HG03039 (cell line): Measurements from ENCODE around the gene RNF208.
"Not testable (repeated sequence)": the region's sequence is repeated elsewhere in the genome, so short reads cannot be mapped to it uniquely, and the experiment has no call there.

ENCODE experiments used
- ATAC-seq: cut with Tn5 transposase; IDR thresholded peaks from one replicate; pipeline ENCODE4 v1.9.1; 2021; ENCODE audit warnings: mild to moderate bottlenecking, moderate library complexity; ENCODE audit not compliant: unreplicated experiment

Gene RNF208

DNA sequence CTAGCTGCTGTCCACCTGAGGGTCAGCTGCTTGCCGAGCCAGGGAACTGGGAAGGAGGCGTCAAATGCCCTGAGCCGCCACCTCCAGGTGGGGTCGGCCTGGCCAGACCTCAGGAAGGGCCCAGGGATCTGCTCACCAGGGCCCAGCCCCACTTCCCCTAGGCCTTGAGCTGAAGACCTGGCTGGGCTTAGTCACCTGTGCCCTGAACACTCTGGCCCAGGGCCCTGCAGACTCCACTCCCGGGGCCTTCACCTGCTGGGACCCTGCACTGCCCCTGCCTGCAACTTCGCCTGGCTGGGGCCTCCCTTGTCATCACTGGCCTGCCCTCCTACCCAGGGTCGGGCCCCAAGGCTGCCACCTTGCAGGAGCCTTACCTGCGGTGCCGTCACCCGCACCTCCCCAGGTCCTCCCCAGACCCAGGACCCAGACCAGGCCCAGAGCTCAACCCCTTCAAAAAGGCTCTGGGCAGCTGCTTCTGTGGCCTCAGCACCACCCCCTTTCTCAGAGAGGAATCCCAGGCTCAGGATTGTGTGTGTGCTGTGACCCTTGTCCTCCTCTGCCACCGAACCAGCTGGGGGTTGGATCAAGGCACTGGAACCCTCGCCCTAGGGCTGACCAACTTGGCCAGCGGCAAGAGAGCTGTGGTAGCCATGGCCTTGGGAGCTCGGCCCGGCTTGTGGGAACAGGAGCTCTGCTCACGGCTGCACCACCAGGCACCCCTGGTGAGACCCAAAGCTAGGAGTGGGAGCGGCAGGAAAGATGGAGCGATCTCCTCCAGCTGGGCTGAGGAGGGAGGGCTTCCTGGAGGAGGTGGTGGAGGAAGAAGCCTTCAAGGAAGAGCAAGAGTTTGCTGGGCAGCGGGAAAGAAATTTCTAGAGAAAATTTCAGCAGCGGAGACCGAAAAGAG is 31.9 kb upstream of the RNF208 start:
- no peak for ATAC-seq

DNA sequence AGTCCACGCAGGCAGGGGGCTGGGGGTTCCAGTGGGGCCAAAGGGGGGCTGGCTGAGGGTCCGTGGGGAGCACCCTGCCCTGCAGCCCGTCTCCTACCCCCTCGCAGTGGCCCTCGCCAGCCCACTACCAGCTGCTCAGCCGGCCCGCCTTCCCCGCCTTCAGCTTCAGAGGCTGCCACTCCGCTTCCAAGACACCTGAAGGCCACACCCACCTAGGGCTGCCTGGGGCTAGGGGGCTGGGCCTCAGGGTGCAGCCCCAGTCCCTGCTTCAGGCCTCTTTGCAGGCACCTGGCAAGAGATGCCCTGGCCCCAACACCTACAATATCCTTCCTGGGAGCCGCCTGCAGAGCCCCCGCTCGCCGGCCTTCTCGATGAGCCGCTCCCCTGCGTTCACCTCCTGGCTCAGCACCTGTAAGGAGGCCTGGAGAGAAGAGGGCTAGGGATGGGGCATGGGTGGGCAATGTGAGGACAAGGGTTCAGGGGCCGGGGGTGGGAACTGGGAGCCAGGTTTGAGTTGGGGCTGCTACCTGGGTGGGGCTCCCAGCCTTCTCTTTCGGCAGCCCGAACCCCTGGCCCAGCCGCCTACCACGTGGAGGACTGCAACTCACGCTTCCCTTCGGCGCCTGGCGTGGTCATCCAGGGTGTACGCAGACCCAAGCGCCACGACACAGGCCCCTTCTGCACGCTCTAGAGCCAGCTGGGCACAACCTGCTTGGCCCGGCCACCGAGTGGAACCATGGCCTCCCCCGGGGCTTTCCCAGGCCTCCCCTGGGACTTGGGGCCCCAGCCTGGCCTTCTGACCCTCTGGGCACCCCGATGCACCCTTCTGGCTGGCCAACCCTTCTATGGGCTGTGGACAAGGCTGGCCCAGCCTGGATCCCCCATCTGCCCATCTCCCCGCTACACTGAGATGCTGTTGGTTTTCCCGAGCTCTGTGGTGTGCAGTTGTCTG is 30.8 kb upstream of the RNF208 start:
- ATAC-seq, result no peak

GRCh38 chr9:137251490-137252268 is 29.6 kb upstream of the RNF208 start:
- no peak for ATAC-seq

DNA sequence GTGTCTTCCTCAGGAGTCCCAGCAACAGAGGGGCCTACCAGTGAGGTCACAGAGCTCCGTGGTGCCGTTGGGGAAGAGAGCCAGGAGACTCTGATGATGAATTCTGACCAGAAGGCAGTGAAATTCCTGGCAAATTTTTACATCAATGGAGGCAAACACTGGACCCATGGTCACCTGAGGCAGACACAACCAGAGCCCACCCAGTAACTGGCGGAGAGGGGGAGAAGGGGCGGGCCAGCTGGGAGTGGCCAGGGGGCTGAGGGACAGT is 29.1 kb upstream of the RNF208 start, which contains the start of gene STPG3:
Gene STPG3 (plus strand): TSS at position 93 of the 268 bp plus-strand sequence. CDS start 1 bp downstream, at position 94.
- ATAC-seq, result no peak

DNA sequence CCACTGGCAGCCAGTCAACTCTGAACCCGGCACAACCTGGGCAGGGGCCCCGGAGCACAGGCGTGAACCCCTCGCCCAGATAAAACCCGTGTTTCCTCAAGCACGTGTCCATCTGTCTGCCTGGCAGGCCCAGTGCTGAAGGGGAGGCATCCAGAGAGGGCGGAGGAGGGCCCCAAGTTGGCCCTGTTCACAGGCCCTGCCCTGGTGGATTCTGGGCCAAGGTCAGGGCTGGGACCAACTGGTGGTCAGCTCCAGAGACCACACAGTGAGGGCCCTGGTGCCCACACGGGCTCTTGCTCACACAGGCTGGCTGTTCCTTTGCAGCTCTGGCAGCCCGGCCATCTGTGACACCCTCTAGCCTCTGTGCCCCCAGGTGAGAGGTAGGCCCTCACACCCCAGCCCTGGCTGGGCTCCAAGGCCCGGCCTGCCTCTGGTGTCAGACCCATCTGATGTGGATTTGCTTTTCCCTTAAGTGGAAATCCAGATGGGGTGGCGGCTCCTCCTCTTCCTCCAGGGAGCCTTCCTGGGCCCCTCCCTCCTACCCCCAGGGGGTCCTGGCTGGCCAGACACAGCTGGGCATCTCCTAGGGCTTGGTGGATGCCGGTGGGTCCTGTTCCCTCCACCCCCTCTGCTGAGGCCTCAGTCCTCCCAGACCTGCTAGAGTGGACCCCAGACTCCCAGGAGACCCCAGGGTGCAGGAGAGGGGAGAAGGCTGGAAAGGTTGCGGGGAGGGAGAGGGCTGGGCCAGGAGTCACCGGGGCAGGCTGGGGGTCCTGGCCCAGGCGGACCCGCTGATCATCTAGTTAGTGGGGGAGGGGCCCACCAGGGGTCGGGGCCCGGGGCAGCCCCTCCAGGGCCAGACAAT is 28.5 kb upstream of the RNF208 start:
- no peak for ATAC-seq

GRCh38 chr9:137247916-137248175 is 25.8 kb upstream of the RNF208 start:
- no peak for ATAC-seq

GRCh38 chr9:137247135-137247915 is 25.3 kb upstream of the RNF208 start:
- no peak for ATAC-seq

- no peak for ATAC-seq
Observed at GRCh38 chr9:137245450-137246421, 23.7 kb upstream of the RNF208 start.

DNA sequence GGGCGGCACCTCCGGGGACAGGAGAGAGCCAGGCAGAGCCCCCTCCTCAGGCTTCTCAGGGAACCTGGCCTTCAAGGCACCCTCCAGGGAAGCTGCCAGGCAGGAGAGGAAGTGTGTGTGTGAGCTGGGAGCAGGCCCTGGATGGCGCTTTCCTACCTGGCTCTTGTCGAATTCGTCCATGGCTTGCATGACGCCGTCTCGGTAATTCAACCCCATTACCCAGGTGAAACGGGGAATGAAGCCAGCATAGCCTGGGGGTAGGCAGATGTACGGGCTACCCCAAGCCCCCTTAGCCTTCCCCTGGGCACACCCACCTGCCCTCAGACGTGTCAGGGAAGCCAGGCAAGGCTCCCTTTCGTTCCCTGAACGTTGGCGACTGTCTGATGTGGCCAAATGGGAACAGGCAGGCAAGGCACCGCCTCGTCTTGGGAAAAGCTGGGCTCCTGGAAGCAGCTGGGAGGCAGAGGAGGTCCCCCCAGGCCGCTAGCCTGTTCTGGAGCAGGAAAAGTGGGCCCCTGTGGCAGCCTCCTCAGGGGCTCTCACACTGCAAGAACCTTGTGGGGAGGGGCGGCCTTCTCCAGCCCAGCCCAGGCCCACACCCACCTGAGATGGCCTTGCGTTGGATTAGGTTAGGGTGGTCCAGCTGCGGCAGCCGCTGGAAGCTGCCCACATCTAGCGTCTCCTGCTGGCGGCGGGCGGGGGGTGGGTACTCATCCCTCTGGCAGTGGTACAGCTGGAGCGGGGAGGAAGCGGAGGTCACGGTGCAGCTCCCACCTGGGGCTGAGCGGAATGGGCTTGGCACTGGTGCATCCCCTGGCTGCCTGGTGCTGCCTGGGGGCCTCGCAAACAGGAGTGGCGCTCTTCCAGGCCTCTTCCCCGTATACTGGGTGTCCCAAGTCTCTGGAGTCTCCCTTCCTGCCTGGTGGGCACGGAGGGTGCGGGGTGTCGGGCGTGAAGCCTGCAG is 22.7 kb upstream of the RNF208 start:
- no peak for ATAC-seq

GRCh38 chr9:137243626-137244485 is 21.8 kb upstream of the RNF208 start:
- no peak for ATAC-seq

- ATAC-seq, result not testable (repeated sequence)
Observed at GRCh38 chr9:137243266-137243625, 21.2 kb upstream of the RNF208 start.

- no peak for ATAC-seq
Observed at GRCh38 chr9:137242269-137243203, 20.5 kb upstream of the RNF208 start.

DNA sequence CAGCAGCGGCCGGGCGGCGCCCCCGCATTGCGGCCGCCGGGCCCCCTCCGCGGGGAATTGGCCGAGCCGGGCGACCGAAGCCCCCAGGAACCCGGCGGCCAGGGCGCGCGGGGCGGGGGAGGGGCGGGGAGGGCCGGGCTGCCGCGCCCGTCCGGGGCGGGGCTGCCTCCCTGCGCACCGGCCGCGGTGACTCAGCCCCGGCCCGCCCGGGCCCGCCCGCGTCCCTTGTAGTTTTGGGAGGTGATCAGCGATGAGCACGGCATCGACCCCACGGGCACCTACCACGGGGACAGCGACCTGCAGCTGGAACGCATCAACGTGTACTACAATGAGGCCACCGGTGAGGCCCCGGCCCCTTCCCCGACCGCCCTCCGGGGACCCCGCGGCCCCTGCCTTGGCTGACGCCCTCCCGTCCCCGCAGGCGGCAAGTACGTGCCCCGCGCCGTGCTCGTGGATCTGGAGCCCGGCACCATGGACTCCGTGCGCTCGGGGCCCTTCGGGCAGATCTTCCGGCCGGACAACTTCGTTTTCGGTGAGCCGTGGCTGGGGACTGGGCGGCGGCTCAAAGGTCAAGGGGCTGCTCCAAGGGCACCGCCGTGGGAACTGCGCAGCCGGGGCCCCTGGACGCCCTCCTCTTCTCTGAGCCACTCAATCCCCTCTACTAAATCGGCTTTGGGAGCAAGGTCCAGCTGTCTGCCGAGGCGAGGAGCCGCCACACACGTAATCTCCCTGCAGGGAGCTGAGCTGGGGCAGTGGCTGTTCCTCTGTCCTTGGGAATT is 19.6 kb upstream of the RNF208 start:
- peak; percentile 11 for ATAC-seq

- ATAC-seq, result peak; percentile 65
Observed at GRCh38 chr9:137240841-137241489, 18.9 kb upstream of the RNF208 start, which contains the start of gene TUBB4B. Gene TUBB4B (plus strand): TSS chr9:137241287. CDS start chr9:137241361, 74 bp downstream.
